ENCODE results near the gene COL8A2.

DNA sequence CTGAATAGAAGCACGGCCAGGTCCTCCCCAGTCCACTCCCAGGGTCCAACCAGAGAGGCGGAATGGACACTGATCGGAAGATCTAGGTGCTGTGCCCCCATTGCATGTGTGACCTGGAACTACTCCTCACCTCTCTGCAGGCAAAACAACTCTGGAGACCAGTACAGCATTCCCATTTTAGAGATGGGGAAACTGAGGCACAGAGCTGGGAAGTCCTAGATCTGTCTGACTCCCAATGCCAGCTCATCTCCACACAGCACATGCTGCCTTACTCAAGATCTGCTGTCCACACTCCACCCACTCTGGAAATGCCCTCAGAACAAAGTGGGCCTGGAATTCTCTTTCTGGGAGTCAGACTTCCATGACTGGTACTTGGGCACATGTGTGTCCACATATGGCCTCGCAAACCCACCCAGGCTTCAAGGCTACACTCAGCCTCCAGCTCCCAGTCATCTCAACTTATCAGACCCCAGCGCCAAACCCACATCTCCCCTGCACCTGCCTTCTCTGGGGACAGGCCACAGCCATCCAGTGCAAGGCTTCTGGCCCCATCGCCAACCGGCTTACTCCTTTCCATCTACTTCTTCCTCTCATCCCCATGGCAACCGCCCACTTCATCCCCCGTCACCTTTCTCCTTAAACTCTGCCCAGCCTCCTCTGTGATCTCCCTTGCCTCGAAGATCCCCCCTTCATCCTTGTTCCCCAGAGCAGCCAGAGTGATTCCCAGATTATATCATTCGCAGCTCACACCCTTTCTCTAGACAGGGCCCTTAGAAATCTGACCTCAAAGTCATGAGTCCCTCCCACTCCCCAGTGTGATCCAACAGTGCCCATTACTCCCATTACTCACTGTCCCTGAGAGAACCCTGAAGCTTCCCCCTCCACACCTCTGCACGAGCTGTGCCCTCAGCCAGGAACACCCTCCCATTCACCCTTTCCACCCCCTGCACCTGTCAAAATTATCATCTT, 2.7 kb downstream of the COL8A2 start:
- TF ChIP-seq POLR2AphosphoS5 (IDR thresholded peaks at IDR 0.05; ENCODE audit: low read depth) (no peak), SPI1 (IDR thresholded peaks at IDR 0.05; ENCODE audit: borderline replicate concordance, low read depth) (no peak), GABPA (IDR thresholded peaks at IDR 0.05; ENCODE audit: low read depth) (no peak)
- TF ChIP-seq, protein P1, sequence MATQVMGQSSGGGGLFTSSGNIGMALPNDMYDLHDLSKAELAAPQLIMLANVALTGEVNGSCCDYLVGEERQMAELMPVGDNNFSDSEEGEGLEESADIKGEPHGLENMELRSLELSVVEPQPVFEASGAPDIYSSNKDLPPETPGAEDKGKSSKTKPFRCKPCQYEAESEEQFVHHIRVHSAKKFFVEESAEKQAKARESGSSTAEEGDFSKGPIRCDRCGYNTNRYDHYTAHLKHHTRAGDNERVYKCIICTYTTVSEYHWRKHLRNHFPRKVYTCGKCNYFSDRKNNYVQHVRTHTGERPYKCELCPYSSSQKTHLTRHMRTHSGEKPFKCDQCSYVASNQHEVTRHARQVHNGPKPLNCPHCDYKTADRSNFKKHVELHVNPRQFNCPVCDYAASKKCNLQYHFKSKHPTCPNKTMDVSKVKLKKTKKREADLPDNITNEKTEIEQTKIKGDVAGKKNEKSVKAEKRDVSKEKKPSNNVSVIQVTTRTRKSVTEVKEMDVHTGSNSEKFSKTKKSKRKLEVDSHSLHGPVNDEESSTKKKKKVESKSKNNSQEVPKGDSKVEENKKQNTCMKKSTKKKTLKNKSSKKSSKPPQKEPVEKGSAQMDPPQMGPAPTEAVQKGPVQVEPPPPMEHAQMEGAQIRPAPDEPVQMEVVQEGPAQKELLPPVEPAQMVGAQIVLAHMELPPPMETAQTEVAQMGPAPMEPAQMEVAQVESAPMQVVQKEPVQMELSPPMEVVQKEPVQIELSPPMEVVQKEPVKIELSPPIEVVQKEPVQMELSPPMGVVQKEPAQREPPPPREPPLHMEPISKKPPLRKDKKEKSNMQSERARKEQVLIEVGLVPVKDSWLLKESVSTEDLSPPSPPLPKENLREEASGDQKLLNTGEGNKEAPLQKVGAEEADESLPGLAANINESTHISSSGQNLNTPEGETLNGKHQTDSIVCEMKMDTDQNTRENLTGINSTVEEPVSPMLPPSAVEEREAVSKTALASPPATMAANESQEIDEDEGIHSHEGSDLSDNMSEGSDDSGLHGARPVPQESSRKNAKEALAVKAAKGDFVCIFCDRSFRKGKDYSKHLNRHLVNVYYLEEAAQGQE (IDR thresholded peaks at IDR 0.05; ENCODE audit: insufficient replicate concordance, low read depth) = no peak
- TF ChIP-seq, protein P2, sequence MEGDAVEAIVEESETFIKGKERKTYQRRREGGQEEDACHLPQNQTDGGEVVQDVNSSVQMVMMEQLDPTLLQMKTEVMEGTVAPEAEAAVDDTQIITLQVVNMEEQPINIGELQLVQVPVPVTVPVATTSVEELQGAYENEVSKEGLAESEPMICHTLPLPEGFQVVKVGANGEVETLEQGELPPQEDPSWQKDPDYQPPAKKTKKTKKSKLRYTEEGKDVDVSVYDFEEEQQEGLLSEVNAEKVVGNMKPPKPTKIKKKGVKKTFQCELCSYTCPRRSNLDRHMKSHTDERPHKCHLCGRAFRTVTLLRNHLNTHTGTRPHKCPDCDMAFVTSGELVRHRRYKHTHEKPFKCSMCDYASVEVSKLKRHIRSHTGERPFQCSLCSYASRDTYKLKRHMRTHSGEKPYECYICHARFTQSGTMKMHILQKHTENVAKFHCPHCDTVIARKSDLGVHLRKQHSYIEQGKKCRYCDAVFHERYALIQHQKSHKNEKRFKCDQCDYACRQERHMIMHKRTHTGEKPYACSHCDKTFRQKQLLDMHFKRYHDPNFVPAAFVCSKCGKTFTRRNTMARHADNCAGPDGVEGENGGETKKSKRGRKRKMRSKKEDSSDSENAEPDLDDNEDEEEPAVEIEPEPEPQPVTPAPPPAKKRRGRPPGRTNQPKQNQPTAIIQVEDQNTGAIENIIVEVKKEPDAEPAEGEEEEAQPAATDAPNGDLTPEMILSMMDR (IDR thresholded peaks at IDR 0.05; ENCODE audit: insufficient read depth, low read length) = no peak
